Effector CD8-positive, alpha-beta T cell (primary cell): ENCODE results near the gene GNPTAB.
"Not testable (repeated sequence)": the region's sequence is repeated elsewhere in the genome, so short reads cannot be mapped to it uniquely, and the experiment has no call there.

Experiments used
- DNase-seq: peaks from one replicate; lab custom pipeline; 2025; lab: John Stamatoyannopoulos, UW
- total RNA-seq, 4 experiments: gene quantifications; one replicate each; lab custom pipeline; 2026; lab: John Stamatoyannopoulos, UW

The GNPTAB gene
- total RNA-seq, result 110 to 278 (median 268) reads per million in 4 experiments

DNA sequence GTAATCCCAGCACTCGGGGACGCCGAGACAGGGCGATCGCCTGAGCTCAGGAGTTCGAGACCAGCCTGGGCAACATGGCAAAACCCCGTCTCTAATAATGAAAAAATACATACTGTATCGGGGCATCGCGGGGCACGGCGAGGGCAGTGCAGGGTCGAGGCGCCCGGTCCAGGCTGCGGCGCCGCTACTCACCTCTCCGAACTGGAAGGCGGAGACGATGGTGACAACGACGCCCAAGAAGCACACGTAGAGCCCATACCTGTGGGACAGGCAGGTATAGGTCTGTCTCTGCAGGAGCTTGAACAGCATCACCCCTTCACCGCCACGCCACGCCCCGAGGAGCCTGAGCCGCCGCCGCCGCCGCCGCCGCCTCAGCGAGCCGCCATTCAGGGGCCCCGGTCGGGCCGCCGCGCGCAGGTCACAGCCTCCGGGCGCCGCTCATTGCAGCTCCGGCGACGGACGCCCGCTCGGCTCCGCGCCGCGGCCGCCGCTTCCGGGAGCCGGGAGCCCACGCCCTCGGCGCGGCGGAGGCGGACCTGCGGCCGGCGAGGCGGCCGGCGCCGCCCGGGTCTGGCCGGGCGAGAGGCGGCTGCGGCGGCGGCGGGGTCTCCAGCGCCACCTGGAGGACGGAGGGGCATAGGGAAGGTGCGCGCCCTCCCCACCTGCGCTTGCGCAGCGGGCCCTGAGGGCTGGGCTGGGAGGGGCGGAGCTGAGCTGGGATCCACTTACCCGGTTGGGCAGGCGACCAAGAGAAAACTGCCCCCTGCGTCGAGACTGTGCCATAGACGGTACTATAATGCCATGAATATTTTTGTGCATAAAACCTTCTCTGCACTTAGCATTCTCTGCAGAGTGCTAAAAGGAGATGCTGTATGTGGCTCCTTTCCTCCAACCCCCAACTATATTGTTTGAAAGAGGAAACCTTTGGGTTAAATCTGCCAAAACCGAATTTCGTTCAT lies at the start of gene GNPTAB:
GNPTAB (minus strand) TSS at position 593 of the 959 bp plus-strand sequence; CDS start at position 309, 284 bp downstream.
- DNase-seq, result peak; percentile 92

DNA sequence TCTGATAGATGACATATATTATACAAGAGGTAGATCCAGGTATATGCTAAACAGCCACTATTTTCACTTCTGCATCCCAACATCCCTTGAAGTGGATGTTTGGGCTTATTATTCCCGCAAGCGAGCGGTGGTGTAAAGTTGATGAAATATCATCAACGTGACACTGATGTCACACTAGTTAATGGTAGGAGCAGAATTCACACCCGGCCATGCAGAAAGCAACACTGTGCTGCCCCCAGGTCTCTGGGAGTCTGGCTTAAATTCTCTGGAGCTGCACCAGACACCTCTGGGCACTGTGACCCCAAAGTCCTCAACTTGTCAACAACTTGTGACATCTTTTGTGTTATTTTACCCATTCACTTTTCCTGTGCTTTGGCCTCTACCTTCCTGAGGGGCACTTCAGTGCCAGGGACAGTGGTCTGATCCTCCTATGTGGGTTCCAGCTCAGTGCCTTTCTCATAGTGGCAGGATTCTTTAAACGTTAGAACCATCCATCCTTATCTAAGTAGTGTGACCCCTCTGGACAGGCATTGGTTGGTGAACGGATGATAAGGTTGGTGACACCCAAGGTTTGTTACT lies 47.6 kb upstream of the GNPTAB start:
- no peak for DNase-seq

DNA sequence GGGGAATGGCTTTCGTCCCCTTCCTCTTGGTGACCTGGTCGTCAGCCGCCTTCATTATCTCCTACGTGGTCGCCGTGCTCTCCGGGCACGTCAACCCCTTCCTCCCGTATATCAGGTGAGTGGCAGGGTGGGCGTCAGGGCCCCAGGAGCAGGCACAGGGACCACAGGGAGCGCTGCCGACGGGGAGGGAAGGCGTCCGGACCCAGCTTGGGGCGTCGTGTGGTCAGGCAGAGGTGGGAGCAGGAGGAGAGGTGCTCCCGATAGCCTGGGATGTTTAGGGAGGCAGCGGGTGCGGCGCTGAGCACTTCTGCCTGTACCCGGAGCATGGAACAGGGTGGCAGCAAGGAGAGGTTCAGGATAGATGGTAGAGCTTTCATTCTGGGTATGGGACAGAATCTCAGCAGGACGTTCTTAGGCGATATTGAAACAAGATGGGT lies 47.1 kb upstream of the GNPTAB start:
- no peak for DNase-seq

DNA sequence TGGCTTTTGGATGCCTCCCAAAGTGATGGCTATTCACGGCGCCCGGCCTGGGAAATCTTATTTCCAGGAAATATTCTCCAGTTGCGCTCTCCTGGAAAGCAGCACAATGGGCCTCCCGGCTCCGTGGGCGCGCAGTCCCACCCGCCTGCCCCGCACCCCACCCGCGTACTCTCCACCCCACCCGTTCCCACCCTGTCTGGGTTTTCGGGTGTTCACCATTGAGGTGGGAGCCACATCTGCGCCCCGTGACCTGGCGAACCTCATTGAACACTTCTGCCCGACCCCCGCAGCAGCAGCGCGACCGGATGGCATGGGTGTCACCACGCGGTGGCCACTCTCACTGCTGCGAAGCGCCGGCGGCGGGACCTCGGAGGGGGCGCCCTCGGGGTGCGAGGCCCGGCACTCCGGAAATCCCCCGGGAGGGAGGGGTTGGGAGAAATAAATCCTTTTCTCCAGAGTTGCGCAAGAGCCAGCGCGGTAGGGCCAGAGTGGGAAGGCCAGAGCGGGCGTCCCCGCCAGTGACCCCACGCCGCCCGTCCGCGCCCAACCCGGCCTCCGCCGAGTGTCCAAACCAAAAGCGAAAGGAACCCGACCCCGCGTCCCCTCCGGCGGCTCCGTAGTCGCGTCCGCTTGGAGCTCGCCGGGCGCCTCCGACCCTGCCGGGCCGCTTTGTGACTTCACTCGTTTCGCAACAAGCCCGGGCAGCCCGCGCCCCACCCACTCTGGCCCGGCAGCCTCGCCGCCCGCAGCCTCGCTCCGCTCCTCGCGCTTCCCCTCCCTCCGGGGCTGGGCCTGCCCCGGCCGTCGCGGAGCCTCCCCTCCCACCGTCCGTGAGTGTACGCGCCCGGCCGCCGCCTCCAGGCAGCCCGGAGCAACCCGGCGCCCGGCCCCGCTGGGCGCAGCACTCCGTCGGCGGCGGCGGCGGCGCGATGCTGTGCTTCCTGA lies 46.4 kb upstream of the GNPTAB start, which contains the start of gene DRAM1:
DRAM1 (plus strand) TSS at position 720 of the 945 bp plus-strand sequence; CDS start at position 930, 210 bp downstream.
- peak; percentile 49 for DNase-seq

DNA sequence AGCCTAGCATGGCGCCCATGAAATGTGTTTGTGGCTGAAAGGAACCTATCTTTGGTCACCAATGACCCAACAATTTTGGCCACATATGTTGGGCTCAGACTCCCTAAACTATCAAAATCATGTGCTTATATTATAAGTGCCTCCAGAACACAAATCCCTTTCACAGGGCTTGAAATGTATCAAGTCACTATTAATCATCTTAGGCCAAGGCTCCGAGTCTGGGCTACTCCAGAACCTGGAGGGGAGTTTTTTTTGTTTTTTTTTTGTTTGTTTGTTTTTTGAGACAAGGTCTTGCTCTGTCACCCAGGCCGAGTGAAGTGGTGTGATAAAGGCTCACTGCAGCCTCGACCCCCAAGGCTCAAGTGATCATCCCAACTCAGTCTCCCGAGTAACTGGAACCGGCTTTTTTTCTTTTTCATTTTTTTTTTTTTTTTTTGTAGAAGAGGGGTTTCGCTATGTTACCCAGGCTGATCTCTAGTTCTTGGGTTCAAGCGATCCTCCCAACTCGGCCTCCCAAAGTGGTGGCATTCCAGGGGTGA lies 45.6 kb upstream of the GNPTAB start:
- DNase-seq, result no peak

DNA sequence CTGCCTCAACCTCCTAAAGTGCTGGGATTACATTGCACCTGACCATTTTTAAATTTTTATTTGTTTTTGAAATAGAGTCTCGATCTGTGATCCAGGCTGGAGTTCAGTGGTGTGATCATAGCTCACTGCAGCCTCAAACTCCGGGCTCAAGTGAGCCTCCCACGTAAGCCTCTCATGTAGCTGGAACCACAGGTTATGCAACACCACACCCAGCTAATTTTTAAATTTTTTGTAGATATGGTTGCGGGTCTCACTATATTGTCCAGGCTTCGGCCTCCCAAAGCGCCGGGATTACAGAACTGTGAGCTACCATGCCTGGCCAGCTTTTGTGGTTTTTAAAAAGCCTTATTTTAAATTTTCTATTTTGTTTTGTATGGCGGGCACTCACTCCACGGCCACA lies 44.4 kb upstream of the GNPTAB start:
- no peak for DNase-seq

DNA sequence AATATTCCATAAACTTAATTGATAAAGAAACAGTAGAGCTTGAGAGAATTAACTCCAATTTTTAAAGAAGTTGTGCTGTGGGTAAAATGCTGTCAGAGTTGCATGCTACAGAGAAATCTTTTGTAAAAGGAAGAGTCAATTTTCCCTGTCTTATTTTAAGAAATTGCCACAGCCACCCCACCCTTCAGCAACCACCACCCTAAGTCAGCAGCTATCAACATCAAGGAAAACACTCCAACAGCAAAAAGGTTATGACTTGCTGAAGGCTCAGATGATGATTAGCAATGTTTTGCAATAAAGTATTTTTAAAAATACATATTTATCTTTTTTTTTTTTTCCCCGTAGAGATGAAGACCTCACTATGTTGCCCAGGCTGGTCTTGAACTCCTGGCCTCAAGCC lies 40.2 kb upstream of the GNPTAB start:
- no peak for DNase-seq

DNA sequence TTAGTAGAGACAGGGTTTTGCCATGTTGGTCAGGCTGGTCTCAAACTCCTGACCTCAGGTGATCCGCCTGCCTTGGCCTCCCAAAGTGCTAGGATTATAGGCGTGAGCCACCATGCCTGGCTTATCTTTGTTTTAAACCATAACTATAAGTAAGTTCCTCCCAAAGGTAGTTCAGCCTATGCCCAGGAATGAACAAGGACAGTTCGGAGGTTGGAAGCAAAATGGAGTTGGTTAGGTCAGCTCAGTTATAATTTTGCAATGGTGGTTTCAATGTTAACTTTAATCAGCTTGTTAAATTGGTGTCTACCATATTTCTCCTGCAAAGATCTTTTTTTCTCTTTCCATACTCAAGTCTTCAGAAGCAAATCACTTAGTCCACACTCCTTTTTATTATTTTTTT lies 36.9 kb upstream of the GNPTAB start:
- not testable (repeated sequence) for DNase-seq

DNA sequence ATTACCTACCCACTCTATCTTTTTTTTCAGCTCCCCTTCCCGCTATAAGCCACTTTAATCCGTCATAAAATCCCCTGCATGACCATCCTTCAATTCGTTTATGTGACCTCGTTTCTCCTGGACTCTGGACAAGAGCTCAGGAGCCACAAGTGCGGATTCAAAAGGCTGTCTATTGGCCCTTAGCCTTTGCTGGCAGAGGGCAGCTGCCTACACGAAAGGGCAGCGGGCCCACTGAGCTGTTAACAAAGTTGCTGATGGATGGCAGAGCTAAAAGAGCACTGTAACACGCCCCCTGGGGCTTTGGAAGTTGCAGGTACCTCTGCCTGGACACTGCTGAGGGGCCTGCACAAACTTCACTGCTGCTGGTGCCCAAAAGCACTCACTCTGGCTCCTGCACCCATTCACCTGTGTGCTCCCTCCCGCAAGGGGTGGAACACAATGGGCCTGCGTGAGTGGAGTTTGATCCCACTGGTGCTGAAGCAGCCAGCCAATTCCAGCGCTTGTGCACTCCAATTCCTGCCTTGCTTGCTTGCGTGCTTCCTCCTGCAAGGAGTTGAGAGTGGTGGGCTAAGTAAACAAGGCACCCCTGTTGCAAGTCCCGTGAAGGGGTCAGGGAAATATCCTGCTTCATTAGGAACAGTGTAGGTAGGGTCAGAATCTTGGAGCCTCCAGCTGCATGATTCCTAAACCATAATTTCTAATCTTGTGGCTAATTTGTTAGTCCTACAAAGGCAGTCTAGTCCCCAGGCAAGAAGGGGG lies 36.0 kb upstream of the GNPTAB start:
- no peak for DNase-seq

DNA sequence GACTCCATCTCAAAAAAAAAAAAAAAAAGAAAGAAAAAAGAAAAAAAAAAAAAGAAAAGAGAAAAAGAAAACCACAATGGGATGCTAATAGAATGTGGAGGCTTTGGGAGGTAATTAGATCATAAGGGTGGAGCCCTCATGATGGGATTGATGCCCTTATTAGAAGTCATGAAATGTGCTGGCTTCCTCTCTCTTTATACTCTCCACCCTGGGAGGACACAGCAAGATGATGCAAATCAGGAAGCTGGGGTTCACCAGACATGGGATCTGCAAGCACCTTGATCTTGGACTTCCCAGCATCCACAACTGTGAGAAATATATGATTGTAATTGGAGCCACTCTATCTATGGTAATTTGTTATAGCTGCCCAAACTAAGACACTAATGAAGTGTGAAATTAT lies 33.2 kb upstream of the GNPTAB start:
- DNase-seq, result no peak

DNA sequence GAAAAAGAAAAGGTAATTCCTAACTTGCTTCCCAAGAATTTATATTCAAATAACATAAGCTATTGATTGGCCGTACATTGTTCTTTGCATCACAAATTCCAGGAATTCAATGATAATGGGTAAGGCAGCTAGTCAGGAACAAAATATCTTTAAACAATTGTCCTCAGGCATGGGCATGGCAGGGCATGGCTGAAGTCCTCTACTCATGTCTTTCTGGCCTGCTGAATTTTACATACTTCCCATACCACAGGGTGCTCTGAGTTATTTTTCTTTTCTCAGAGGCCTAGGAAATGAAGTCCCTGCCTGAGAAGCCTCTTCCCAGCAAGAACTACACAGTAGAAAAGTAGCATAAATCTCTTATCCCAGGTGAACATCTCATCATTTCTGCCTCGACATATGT lies 31.5 kb upstream of the GNPTAB start:
- no peak for DNase-seq

DNA sequence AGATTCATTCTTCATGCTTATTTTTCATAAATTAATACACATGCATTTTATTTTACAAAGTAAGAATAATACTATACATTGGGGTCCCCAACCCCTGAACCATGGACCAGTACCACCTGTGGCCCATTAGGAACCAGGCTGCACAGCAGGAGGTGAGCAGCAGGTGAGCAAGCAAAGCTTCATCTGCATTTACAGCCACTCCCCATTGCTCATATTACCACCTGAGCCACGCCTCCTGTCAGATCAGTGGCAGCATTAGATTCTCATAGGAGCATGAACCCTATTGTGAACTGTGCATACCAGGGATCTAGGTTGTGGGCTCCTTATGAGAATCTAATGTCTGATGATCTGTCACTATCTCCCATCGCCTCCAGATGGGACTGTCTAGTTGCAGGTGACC lies 30.9 kb upstream of the GNPTAB start:
- not testable (repeated sequence) for DNase-seq

DNA sequence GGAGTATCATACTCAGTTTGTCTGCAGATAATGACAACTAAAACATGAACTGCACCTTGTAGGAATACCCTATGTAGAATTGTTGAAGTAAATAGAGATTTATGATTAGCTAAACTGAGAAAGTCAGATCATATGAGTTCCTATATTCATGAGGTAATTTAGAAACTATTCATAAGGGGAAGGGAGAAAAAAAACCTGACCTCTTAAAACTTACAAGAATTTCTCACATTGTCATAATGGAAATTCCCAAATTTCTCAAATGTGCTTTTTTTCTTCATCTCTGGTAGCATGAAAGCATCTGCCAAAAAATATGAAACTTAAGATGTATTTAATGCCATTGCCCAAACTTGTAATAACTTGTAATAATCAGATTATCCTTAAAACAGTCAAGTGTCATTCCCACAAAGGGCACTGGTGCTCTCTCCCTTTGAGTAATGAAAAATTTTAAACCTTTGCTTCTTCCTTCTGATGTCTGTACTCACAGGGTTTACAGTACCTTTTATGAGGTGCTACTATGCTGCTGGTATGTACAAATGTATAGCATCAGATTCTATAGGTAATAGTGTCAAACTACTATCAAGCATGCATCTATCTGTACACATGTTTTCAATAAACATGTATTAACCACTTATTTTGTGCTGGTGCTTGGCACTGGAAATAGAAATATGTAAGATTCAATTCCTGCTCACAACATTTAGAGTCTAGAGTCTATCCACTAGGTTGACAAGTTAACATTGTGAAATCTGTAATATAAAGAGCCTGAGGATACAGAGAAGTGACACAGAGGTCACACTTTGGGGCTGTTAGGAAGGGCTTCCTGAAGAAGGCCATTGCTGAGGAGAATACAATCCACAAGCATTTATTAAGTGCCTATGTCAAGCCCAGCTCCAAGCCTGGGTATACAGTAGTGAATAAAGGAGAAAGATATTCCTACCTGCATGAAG lies 29.2 kb upstream of the GNPTAB start:
- no peak for DNase-seq

DNA sequence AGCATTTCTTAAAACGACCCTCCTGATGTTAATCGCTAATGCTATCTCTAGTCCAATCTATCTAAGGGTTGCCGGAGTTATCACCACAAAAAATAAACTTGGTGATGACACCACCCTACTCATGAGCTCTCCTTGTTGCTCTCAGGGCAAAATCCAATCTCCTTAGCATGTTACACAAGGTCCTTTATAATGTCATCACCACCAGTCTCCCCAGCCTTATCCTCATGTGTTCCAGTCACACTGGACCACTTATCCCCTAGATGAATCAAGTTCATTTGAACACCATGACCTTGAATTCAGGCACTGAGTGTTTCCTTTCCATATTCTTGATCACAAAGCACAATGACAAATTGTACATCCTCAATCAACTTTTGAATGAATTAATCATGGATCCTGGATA lies 27.6 kb upstream of the GNPTAB start:
- no peak for DNase-seq

DNA sequence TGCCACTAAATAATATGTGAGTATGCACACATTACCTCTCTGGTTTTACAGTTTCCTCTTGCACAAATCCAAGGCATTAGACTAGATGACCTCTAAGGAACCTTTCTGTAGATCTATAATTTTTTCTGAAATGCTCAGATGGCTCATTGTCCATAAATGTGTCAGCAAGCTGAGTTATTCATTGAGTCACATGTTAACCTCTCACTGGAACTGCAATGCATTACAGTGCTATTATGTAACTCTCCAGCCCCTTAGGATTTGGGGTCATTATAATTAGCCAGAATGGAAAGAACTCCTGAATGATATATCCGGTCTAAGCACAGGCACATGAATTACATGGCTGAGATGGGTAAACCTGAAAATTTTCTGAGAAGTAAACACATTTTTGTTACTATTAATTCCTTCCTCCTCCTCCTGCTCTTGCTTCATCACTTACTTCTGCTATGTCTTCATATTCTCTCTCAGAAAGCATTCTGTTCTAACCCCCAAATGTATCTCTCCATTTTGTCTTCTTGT lies 26.3 kb upstream of the GNPTAB start:
- no peak for DNase-seq

DNA sequence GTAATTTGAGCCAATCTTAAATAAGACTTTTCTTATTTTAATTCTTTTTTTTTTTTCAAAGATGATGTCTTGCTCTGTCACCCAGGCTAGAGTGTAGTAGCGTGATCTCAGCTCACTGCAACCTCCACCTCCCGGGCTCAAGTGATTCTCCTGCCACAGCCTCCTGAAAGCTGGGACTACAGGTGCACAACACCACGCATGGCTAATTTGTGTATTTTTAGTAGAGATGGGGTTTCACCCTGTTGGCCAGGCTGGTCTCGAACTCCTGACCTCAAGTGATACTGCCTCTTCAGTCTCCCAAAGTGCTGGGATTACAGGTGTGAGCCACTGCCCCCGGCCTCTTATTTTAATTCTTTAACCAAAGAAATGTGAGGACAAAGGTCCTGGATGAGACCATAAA lies 25.9 kb upstream of the GNPTAB start:
- DNase-seq, result not testable (repeated sequence)

DNA sequence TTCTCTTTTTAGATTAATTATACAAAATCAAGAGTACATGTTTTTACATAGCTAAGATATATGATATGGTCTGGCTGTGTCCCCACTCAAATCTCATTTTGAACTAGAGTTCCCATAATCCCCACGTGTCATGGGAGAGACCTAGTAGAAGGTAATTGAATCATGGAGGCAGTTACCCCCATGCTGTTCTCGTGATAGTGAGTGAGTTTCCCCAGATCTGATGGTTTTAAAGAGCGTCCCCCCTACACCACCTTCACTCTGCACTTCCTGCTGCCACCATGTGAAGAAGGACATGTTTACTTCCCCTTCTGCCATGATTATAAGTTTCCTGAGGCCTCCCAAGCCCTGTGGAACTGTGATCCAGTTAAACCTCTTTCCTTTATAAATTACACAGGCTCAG lies 25.2 kb upstream of the GNPTAB start:
- no peak for DNase-seq

DNA sequence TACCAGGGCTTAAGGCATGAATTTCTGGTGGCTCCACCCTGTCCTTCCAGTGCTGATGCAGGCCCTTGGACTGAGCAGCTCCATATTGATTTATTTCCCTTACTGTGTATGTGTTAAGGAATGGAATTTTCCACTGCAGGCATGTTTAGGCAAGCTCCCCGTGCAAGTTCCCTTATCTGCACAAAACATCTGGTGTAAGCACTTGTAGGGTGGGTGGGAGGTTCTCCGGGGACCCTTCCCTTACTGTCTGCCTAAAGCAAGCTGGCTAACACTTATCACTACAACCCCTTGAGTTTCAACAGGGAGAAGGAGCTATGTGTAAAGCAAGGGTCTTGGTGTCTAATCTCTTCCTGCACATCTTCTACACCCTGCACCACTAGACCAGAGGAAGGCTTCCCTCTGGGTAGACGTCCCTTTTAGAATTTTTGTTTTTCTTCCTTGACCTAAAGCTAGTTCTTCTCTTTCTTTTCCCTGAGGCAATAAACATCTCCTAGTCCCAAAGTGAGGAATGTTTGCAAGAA lies 24.7 kb upstream of the GNPTAB start:
- DNase-seq, result no peak

DNA sequence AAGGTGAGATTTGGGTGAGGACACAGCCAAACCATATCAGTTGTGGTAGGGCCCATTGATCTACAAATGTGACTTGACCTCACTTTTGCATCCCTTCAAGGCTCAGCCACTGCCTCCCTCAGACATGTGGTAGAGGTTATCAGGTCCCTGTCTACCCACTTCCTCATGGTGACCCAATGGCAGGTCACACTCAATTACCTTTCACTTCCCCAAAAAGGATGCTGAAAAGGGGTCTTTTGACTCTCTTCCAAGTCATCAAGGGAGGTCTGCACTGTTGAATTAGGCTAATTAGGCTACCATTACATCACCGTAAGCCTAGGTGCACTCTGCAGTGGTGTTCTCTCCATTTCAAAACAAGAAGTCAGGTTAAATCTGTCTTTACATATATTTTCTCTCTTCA lies 24.0 kb upstream of the GNPTAB start:
- no peak for DNase-seq
